H1 (cell line): ENCODE measurements around the gene HPS6. TPM values are rescaled to one million over a fixed set of nuclear protein-coding genes. Genes with fewer than 3 reads are reported as not detected.

Source experiments
- CTCF ChIA-PET: fragments of 300-600 bp; sonication (Branson Sonifier 250); formaldehyde crosslinking; loops from one replicate; lab custom pipeline; 2021; ENCODE audit not compliant: partially characterized antibody; lab: Charles Lee
- POLR2A ChIA-PET: fragments of 300-600 bp; sonication (Branson Sonifier 250); formaldehyde crosslinking; loops from one replicate; lab custom pipeline; 2021; ENCODE audit warnings: inconsistent platforms; ENCODE audit not compliant: partially characterized antibody; lab: Charles Lee
- DNase-seq, 2 experiments: peaks; one replicate each; pipeline versions ENCODE4 v3.0.0 to v3.0.0-alpha.2; 2010 to 2022; ENCODE audit warnings: low spot score in 2 of 2, low read depth in 1 of 2, mixed read lengths in 1 of 2
- FAIRE-seq: peaks from 2 replicates; lab custom pipeline; 2011; peaks lifted over from hg19 to GRCh38; lab: Jason Lieb, UNC
- H2AFZ ChIP-seq: 2 replicates; pipeline ENCODE4 v1.8.1; 2012; ENCODE audit warnings: low read length, inconsistent platforms
- H2AK5ac ChIP-seq: 2 replicates; pipeline ENCODE4 v1.6.1; 2013; ENCODE audit warnings: low read depth, low read length
- H2BK120ac ChIP-seq: replicated peaks from 2 replicates; pipeline ENCODE3; 2013; ENCODE audit warnings: low read depth, low read length, inconsistent platforms
- H2BK12ac ChIP-seq: 2 replicates; pipeline ENCODE4 v1.6.1; 2013; ENCODE audit warnings: low read depth, low read length
- H2BK15ac ChIP-seq: 2 replicates; pipeline ENCODE4 v1.6.1; 2013; ENCODE audit warnings: low read length
- H2BK20ac ChIP-seq: 2 replicates; pipeline ENCODE4 v1.6.1; 2013; ENCODE audit warnings: low read length
- H2BK5ac ChIP-seq: 2 replicates; pipeline ENCODE4 v1.6.1; 2013; ENCODE audit warnings: low read depth, low read length
- H3K14ac ChIP-seq: 2 replicates; pipeline ENCODE4 v1.6.1; 2013; ENCODE audit warnings: inconsistent platforms; ENCODE audit not compliant: insufficient read length
- H3K18ac ChIP-seq: 2 replicates; pipeline ENCODE4 v1.6.1; 2013; ENCODE audit warnings: low read length; ENCODE audit errors: extremely low read depth
- H3K23ac ChIP-seq: 2 replicates; pipeline ENCODE4 v1.6.1; 2013; ENCODE audit warnings: inconsistent platforms; ENCODE audit not compliant: insufficient read length
- H3K23me2 ChIP-seq: 2 replicates; pipeline ENCODE4 v1.6.1; 2013; ENCODE audit warnings: low read depth, low read length
- H3K27ac ChIP-seq: 2 replicates; pipeline ENCODE4 v1.6.1; 2011; ENCODE audit warnings: low read depth, low read length, inconsistent platforms
- H3K27me3 ChIP-seq, 4 experiments: replicated peaks in 1 of 4; 1 replicate in 1 of 4; 2 replicates in 3 of 4; pipeline versions ENCODE4 v1.6.1 to v1.8.1; 2011 to 2013; ENCODE audit warnings: low read length in 3 of 4, mild to moderate bottlenecking in 3 of 4, inconsistent platforms in 2 of 4, mixed read lengths in 2 of 4, moderate library complexity in 1 of 4; ENCODE audit not compliant: control insufficient read depth in 3 of 4, insufficient read depth in 3 of 4; ENCODE audit errors: extremely low read depth in 1 of 4
- H3K36me3 ChIP-seq, 4 experiments: 2 replicates each; pipeline versions ENCODE4 v1.6.1 to v1.8.1; 2011 to 2013; ENCODE audit warnings: mild to moderate bottlenecking in 4 of 4, low read length in 3 of 4, moderate library complexity in 2 of 4, control low read depth in 1 of 4, inconsistent platforms in 1 of 4; ENCODE audit not compliant: insufficient read depth in 4 of 4, control insufficient read depth in 2 of 4
- H3K4ac ChIP-seq: replicated peaks from 2 replicates; pipeline ENCODE3; 2013; ENCODE audit warnings: low read length, low read depth, mixed read lengths, inconsistent platforms; ENCODE audit not compliant: insufficient read length
- H3K4me1 ChIP-seq, 4 experiments: replicated peaks in 1 of 4; 1 replicate in 1 of 4; 2 replicates in 3 of 4; pipeline versions ENCODE4 v1.6.1 to v1.8.1; 2011 to 2013; ENCODE audit warnings: low read length in 3 of 4, inconsistent platforms in 2 of 4, mixed read lengths in 1 of 4; ENCODE audit not compliant: insufficient read depth in 4 of 4, control insufficient read depth in 3 of 4
- H3K4me2 ChIP-seq, 2 experiments: 2 replicates each; pipeline versions ENCODE4 v1.6.1 to v1.8.1; 2011 to 2013; ENCODE audit warnings: low read depth in 2 of 2, low read length in 2 of 2, control low read depth in 1 of 2, inconsistent platforms in 1 of 2, mild to moderate bottlenecking in 1 of 2; ENCODE audit not compliant: insufficient read depth in 1 of 2
- H3K4me3 ChIP-seq, 4 experiments: fragments of 200-600, 300-600 bp in 1 of 4; sonication (generic), shearing (Covaris generic), sonication (Bioruptor Twin) in 1 of 4; 2 replicates each; pipeline versions ENCODE4 v1.5.1 to v1.8.1; 2011 to 2016; ENCODE audit warnings: low read length in 4 of 4, low read depth in 3 of 4, control low read depth in 2 of 4, inconsistent platforms in 2 of 4, mild to moderate bottlenecking in 2 of 4, mixed read lengths in 1 of 4, moderate library complexity in 1 of 4; ENCODE audit not compliant: insufficient read depth in 2 of 4; ENCODE audit errors: extremely low read depth in 1 of 4
- H3K56ac ChIP-seq: replicated peaks from 2 replicates; pipeline ENCODE3; 2013; ENCODE audit warnings: low read depth, mild to moderate bottlenecking, mixed read lengths, low read length, inconsistent platforms; ENCODE audit not compliant: insufficient read length
- H3K79me1 ChIP-seq: 2 replicates; pipeline ENCODE4 v1.6.1; 2013; ENCODE audit warnings: low read depth, low read length, control low read depth
- H3K79me2 ChIP-seq, 2 experiments: 2 replicates each; pipeline versions ENCODE4 v1.6.1 to v1.8.1; 2012 to 2013; ENCODE audit warnings: low read length in 2 of 2, mild to moderate bottlenecking in 2 of 2, inconsistent platforms in 1 of 2; ENCODE audit not compliant: insufficient read depth in 2 of 2, control insufficient read depth in 1 of 2
- H3K9ac ChIP-seq, 4 experiments: replicated peaks in 1 of 4; 1 replicate in 1 of 4; 2 replicates in 3 of 4; pipeline versions ENCODE4 v1.6.1 to v1.8.1; 2011 to 2013; ENCODE audit warnings: low read depth in 3 of 4, low read length in 3 of 4, control low read depth in 2 of 4, mild to moderate bottlenecking in 2 of 4, moderate library complexity in 2 of 4, inconsistent platforms in 1 of 4; ENCODE audit errors: extremely low read depth in 1 of 4
- H3K9me3 ChIP-seq, 2 experiments: 2 replicates each; pipeline versions ENCODE4 v1.6.1 to v1.8.1; 2012 to 2013; ENCODE audit warnings: mild to moderate bottlenecking in 2 of 2, moderate library complexity in 2 of 2, control low read depth in 1 of 2, inconsistent platforms in 1 of 2, low read depth in 1 of 2, low read length in 1 of 2, mixed read lengths in 1 of 2; ENCODE audit not compliant: insufficient read depth in 2 of 2
- H4K20me1 ChIP-seq, 2 experiments: replicated peaks in 1 of 2; 2 replicates each; pipeline versions ENCODE3 to v1.8.1; 2011 to 2013; ENCODE audit warnings: inconsistent platforms in 2 of 2, low read length in 2 of 2, mild to moderate bottlenecking in 1 of 2; ENCODE audit not compliant: insufficient read depth in 2 of 2, control insufficient read depth in 1 of 2
- H4K5ac ChIP-seq: 2 replicates; pipeline ENCODE4 v1.6.1; 2013; ENCODE audit warnings: low read length, low read depth, mixed read lengths, inconsistent platforms; ENCODE audit not compliant: insufficient read length
- H4K8ac ChIP-seq: 2 replicates; pipeline ENCODE4 v1.8.0; 2013; ENCODE audit warnings: mild to moderate bottlenecking, moderate library complexity, low read length, inconsistent platforms; ENCODE audit not compliant: insufficient read depth; ENCODE audit errors: extremely low read depth
- H4K91ac ChIP-seq: replicated peaks from 2 replicates; pipeline ENCODE3; 2013; ENCODE audit warnings: low read length, mixed read lengths, inconsistent platforms; ENCODE audit not compliant: insufficient read length
- CBX5 ChIP-seq: fragments of 300-800, 300-1000 bp; sonication (generic); IDR thresholded peaks from 2 replicates; pipeline ENCODE4 v1.7.1; 2016; ENCODE audit warnings: antibody characterized with exemption, low read length, low read depth
- CREB1 ChIP-seq: IDR thresholded peaks from 2 replicates; pipeline ENCODE4 v1.6.1; 2012; ENCODE audit warnings: inconsistent platforms
- HDAC2 ChIP-seq, 2 experiments: fragments of 300-600 bp in 1 of 2; sonication (generic) in 1 of 2; IDR thresholded peaks; 2 replicates each; pipeline ENCODE4 v1.6.1; 2011 to 2012; ENCODE audit warnings: low read depth in 2 of 2, low read length in 2 of 2, mild to moderate bottlenecking in 2 of 2, moderate library complexity in 2 of 2, borderline replicate concordance in 1 of 2, inconsistent platforms in 1 of 2
- RAD21 ChIP-seq, 2 experiments: IDR thresholded peaks in 1 of 2; conservative IDR thresholded peaks in 1 of 2; 2 replicates each; pipeline ENCODE4 v1.6.1; 2011; ENCODE audit warnings: low read depth in 2 of 2, low read length in 2 of 2, improper control_type of control experiment in 1 of 2, inconsistent platforms in 1 of 2, mild to moderate bottlenecking in 1 of 2, moderate library complexity in 1 of 2
- RNF2 ChIP-seq: fragments of 200-900, 300-1000 bp; sonication (generic); IDR thresholded peaks from 2 replicates; pipeline ENCODE4 v1.7.1; 2016; ENCODE audit warnings: borderline replicate concordance, low read depth, mild to moderate bottlenecking, antibody characterized with exemption, low read length; ENCODE audit not compliant: poor library complexity, severe bottlenecking; ENCODE audit errors: missing control alignments
- RXRA ChIP-seq: IDR thresholded peaks from 2 replicates; pipeline ENCODE4 v1.6.1; 2011; ENCODE audit warnings: low read depth, mild to moderate bottlenecking, low read length, moderate library complexity; ENCODE audit not compliant: insufficient read depth
- SAP30 ChIP-seq: fragments of 300-600 bp; sonication (generic); IDR thresholded peaks from 2 replicates; pipeline ENCODE4 v1.7.1; 2012; ENCODE audit warnings: low read length, moderate library complexity, mild to moderate bottlenecking, inconsistent platforms; ENCODE audit not compliant: insufficient read depth, insufficient replicate concordance
- SP1 ChIP-seq: IDR thresholded peaks from 2 replicates; pipeline ENCODE4 v1.6.1; 2011; ENCODE audit warnings: low read depth, low read length
- SRF ChIP-seq: IDR thresholded peaks from 2 replicates; pipeline ENCODE4 v1.6.1; 2011; ENCODE audit warnings: mild to moderate bottlenecking, low read depth, low read length, moderate library complexity
- TBP ChIP-seq: IDR thresholded peaks from 2 replicates; pipeline ENCODE4 v1.6.1; 2011; ENCODE audit warnings: low read depth, low read length, improper control_type of control experiment
- TCF12 ChIP-seq: IDR thresholded peaks from 2 replicates; pipeline ENCODE4 v1.6.1; 2011; ENCODE audit warnings: low read depth, mild to moderate bottlenecking, low read length
- ZNF274 ChIP-seq: IDR thresholded peaks from 2 replicates; pipeline ENCODE4 v1.7.0; 2012; ENCODE audit warnings: low read length, borderline replicate concordance; ENCODE audit errors: extremely low read depth
- WGBS, 2 experiments: shearing (Covaris generic) in 1 of 2; methylation state at CpG; one replicate each; pipeline versions ENCODE4 v1.1.6 to v1.1.7; 2013 to 2015; ENCODE audit warnings: low lambda C conversion rate in 2 of 2, mixed read lengths in 2 of 2, inconsistent platforms in 1 of 2, low coverage in 1 of 2, missing lambda C conversion rate in 1 of 2; ENCODE audit not compliant: insufficient replicate concordance in 2 of 2, insufficient coverage in 1 of 2, insufficient read length in 1 of 2; ENCODE audit errors: extremely low coverage in 1 of 2, missing lambda C conversion rate in 1 of 2; 5-methylcytosine and 5-hydroxymethylcytosine counted together
- polyA plus RNA-seq, 7 experiments: library from polyadenylated mRNA; depleted of rRNA in 3 of 7; stranded (reverse) in 5 of 7; unstranded in 2 of 7; fragments of >200 nt in 5 of 7; fragments of 200-250 nt in 2 of 7; gene quantifications; 1 replicate in 5 of 7; 2 replicates in 1 of 7; 4 replicates in 1 of 7; pipeline versions ENCODE4 v1.2.1 to v1.2.3, GENCODE V29; 2011 to 2013; ENCODE audit warnings: missing spikeins in 2 of 7, mixed read lengths in 2 of 7
- total RNA-seq: library from RNA; stranded (reverse); fragmentation: NEBNext Ultra II Directional; extraction: Animal tissue kit (Norgen Biotek cat#: 25700); gene quantifications from 2 replicates; pipeline ENCODE4 v1.2.1, GENCODE V29; 2021

HPS6 gene
- total and polyA plus RNA-seq, 2 of the 8 experiments (the other 6 are each of a cell fraction or from before 2014, with no cell fraction given) = 10.2 to 17.7 TPM

DNA sequence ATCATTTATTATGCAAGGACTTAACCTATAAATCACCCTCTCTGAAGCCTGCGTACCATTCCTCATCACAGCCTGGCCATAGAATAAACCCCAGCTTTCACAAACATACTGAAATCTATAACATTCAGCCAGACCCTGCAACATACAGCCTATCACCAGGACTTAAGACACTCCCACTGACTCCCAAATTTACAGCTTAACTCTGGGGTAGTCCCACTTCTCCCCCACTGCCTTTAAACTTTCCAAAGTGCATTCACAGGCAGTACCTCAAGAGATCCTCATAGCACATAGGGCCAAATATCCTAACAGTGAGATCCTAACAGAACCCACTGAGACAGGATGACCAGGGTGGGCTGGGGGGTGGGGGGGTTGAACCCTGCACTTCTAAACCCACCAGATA, 51.5 kb downstream of the HPS6 start:
- no peak for FAIRE-seq
- no peak for DNase-seq
- H2AK5ac ChIP-seq = no peak overlapping the region; the same call in 1 of the 2 replicates
- H3K36me3 ChIP-seq = peaks cover 0 to 3% (median under 1%) of the 10 kb centered on the region in 4 experiments; a peak in 2 of 8 replicates
- peaks cover 23% of the 10 kb centered on the region for H3K23me2 ChIP-seq
- H3K9me3 ChIP-seq = no peaks in the 10 kb centered on the region
- H3K4me2 ChIP-seq = peak overlapping the region; percentile 65 to 94
- peak overlapping the region in 1 of 4 experiments; percentile 93; a peak in 2 of 8 replicates for H3K4me3 ChIP-seq
- H3K14ac ChIP-seq = no peak overlapping the region
- H4K20me1 ChIP-seq = peaks cover 19 to 22% of the 10 kb centered on the region in 2 experiments
- 0 out of 2 replicates have a peak overlapping the region, but pooled peaks have one; percentile 11 for H2BK20ac ChIP-seq
- H3K4me1 ChIP-seq = peaks cover 22 to 49% (median 31%) of the 10 kb centered on the region in 4 experiments
- CTCF ChIA-PET = interaction anchor here (0.6 to 1.2 kb wide), 3 partner anchors 11 to 511 kb away, joined by 3 to 4 read pairs (median 3); no protein-coding TSS in a partner anchor
- no peak overlapping the region for H2BK120ac ChIP-seq
- peak overlapping the region; percentile 73 for H4K5ac ChIP-seq
- peak overlapping the region; percentile 86; the same call in 1 of the 2 replicates for H2BK5ac ChIP-seq
- H2AFZ ChIP-seq = no peak overlapping the region
- H3K27ac ChIP-seq = peak overlapping the region; percentile 75
- H3K79me2 ChIP-seq = peaks cover 24 to 69% of the 10 kb centered on the region in 2 experiments
- POLR2A ChIA-PET = interaction anchor here (1.0 to 5.0 kb wide), 8 partner anchors 8 to 319 kb away, joined by 3 to 30 read pairs (median 4); partner anchors contain the start of genes ARMH3, NOLC1 and PPRC1
- H4K8ac ChIP-seq = no peak overlapping the region
- H3K9ac ChIP-seq = no peak overlapping the region
- H4K91ac ChIP-seq = peak overlapping the region; percentile 97
- H3K23ac ChIP-seq = no peak overlapping the region
- peak overlapping the region; percentile 84 for H3K18ac ChIP-seq
- 96% methylated on average over 1 of the region's 1 CpG; no CpG with 5 or more reads in 1 of the 2 experiments for WGBS, 2 experiments
- no peak overlapping the region for H3K4ac ChIP-seq
- peak overlapping the region; percentile 30; the same call in 1 of the 2 replicates for H2BK12ac ChIP-seq
- H3K27me3 ChIP-seq = no peaks in the 10 kb centered on the region
- no peak overlapping the region for H2BK15ac ChIP-seq
- H3K79me1 ChIP-seq = peaks cover 8% of the 10 kb centered on the region; the same call in 1 of the 2 replicates
- no peak overlapping the region for H3K56ac ChIP-seq
- TF ChIP-seq SAP30 (no peak), TBP (no peak), SRF (no peak), HDAC2 (IDR thresholded peaks at IDR 0.05; ENCODE audit: borderline replicate concordance in 1 of 2, low read depth in 2 of 2, low read length in 2 of 2) (no peak), TCF12 (no peak), RNF2 (no peak), SP1 (no peak), CBX5 (no peak), ZNF274 (no peak), CREB1 (no peak), RXRA (no peak), RAD21 (IDR thresholded peaks at IDR 0.05 in 1 of 2, conservative IDR thresholded peaks at IDR 0.05 in 1 of 2; ENCODE audit: low read depth in 2 of 2, low read length in 2 of 2) (no peak)
